RWPE1 (cell line): Measurements from ENCODE around the gene IQCK.

Source experiments
- CTCF ChIA-PET: fragments of 350-600 bp; sonication (Branson Sonifier 250); formaldehyde crosslinking; extraction: SDS; loops from one replicate; lab custom pipeline; 2021; lab: Yijun Ruan, JAX
- POLR2A ChIA-PET: fragments of 400-600 bp; formaldehyde crosslinking; extraction: SDS; loops from one replicate; lab custom pipeline; 2020; ENCODE audit warnings: antibody characterized with exemption; ENCODE audit not compliant: low non-redundant PET; lab: Yijun Ruan, JAX
- DNase-seq: peaks from one replicate; pipeline ENCODE4 v3.0.0; 2012; ENCODE audit warnings: low spot score
- H3K27ac ChIP-seq: fragments of 450-650 bp; 2 replicates; pipeline ENCODE4 v1.5.1; 2017
- TF ChIP-seq, protein P1 (sequence below): fragments of 450-650 bp; conservative IDR thresholded peaks from 2 replicates; pipeline ENCODE4 v1.5.1; 2017; ENCODE audit warnings: low read depth, mild to moderate bottlenecking

Gene IQCK

DNA sequence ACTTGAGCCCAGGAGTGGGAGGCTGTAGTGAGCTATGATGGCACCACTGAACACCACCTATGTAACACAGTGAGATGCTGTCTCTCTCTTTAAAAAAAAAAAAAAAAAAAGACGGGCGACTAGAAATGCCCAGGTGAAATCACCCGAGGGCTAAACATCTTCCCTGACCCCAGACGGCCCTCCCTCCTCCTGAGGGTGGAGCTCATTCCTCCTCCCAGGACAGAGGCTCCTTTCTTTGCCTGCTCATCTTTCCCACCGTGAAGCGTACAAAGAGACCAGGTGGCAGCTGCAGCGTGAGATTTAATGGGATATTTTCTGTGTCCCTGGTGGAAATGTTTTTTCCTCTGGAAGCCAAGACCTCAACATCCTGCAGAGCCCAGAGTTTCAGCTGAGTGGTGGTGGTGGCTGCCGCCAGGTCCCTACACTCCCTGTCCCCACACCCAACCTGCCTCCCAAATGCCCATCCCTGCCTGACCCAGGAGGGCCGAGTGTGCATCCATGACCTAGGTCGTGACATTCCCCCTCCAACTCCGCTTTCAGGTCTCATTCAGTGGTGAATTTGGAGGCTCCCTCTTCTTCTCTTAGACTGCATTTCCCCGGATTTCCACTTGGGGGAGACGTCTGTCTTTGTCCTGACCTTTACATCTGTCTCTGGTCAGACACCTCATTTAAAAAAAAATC is 181.0 kb downstream of the IQCK start:
- ChIA-PET CTCF (interaction anchor here (0.5 to 4.0 kb wide), 11 partner anchors 8 to 753 kb away, joined by 3 to 34 read pairs (median 4); no protein-coding TSS in a partner anchor), POLR2A (no interaction called here)

GRCh38 chr16:19899605-19899955 is 181.5 kb downstream of the IQCK start:
- no peak for DNase-seq
- POLR2A ChIA-PET, result no interaction called here
- TF ChIP-seq, protein P1, sequence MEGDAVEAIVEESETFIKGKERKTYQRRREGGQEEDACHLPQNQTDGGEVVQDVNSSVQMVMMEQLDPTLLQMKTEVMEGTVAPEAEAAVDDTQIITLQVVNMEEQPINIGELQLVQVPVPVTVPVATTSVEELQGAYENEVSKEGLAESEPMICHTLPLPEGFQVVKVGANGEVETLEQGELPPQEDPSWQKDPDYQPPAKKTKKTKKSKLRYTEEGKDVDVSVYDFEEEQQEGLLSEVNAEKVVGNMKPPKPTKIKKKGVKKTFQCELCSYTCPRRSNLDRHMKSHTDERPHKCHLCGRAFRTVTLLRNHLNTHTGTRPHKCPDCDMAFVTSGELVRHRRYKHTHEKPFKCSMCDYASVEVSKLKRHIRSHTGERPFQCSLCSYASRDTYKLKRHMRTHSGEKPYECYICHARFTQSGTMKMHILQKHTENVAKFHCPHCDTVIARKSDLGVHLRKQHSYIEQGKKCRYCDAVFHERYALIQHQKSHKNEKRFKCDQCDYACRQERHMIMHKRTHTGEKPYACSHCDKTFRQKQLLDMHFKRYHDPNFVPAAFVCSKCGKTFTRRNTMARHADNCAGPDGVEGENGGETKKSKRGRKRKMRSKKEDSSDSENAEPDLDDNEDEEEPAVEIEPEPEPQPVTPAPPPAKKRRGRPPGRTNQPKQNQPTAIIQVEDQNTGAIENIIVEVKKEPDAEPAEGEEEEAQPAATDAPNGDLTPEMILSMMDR, result peak; percentile 42; the same call in 1 of the 2 replicates
- H3K27ac ChIP-seq, result no peak overlapping the region
- CTCF ChIA-PET, result interaction anchor here (0.6 to 4.0 kb wide), 7 partner anchors 8 to 752 kb away, joined by 3 to 34 read pairs (median 5); no protein-coding TSS in a partner anchor

More for the DNA sequence above, 181.0 kb downstream of the IQCK start:
- DNase-seq, result peak; percentile 59
- no peak overlapping the region for H3K27ac ChIP-seq
- TF ChIP-seq, protein P1, result peak; percentile 85

- ChIA-PET POLR2A (no interaction called here), CTCF (interaction anchor here (4.0 kb wide), 1 partner anchor 483 kb away, joined by 34 read pairs; no protein-coding TSS in a partner anchor)
- H3K27ac ChIP-seq, result no peak overlapping the region
- DNase-seq, result no peak
- TF ChIP-seq, protein P1, result no peak
Observed at GRCh38 chr16:19901164-19901563, 183.1 kb downstream of the IQCK start.

DNA sequence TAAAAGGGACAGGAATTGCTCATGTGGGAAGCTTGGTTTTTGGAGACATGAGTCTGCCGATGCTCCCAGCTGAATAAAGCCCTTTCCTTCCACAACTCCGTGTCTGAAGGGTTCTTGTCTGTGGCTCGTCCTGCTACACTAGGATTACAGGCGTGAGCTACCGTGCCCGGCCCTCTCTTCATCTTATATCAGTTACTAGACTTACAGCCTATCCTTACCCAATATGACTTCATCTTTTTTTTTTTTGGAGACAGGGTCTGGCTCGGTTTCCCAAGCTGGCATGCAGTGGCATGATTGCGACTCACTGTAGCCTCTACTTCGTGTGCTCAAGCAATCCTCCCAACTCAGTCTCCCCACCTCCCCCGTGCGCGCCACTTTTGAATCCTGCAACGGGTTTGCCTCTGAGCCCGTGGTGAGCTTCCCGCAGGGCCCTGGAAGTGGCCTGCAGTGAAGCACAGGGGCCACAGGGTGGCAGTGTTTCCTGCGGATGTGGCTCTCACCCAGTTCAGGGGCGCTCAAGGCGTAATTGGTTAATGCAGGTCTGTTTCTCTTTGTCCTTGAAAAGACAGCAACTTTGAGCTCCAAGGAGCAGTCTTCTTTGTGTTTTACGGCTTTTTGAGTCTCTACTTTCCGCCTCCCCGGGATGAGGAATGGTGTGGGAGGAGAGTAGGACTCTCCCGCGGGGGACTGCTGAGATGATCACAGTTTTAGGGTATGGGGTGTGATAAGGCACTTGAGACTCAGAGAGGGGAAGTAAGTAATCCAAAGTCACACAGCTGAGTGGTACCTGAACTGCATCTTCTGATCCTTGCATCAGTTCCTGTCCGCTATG is 189.3 kb downstream of the IQCK start:
- DNase-seq, result peak; percentile 73
- no peak overlapping the region for H3K27ac ChIP-seq
- POLR2A ChIA-PET, result no interaction called here
- CTCF ChIA-PET, result interaction anchor here (0.6 to 4.0 kb wide), 24 partner anchors 8 to 612 kb away, joined by 3 to 71 read pairs (median 4); no protein-coding TSS in a partner anchor
- TF ChIP-seq, protein P1, result peak; percentile 93
